Karpas-422 (cell line): Measurements from ENCODE around the gene LRRC8D. TPM values are rescaled to one million over a fixed set of nuclear protein-coding genes. Genes with fewer than 3 reads are reported as not detected.

Experiments
- DNase-seq: peaks from one replicate; pipeline ENCODE4 v3.0.0-alpha.2; 2015
- H2AFZ ChIP-seq: fragments of 200-600 bp; sonication (generic); 2 replicates; pipeline ENCODE4 v1.6.1; 2014; ENCODE audit warnings: antibody characterized with exemption, low read length, mixed read lengths
- H3K27ac ChIP-seq: fragments of 200-600 bp; sonication (generic); 2 replicates; pipeline ENCODE4 v1.5.1; 2014; ENCODE audit warnings: mild to moderate bottlenecking, low read length, moderate library complexity
- H3K27me3 ChIP-seq: fragments of 200-600 bp; sonication (generic); 2 replicates; pipeline ENCODE4 v1.6.1; 2014; ENCODE audit warnings: low read length, mixed read lengths
- H3K36me3 ChIP-seq: fragments of 200-600 bp; sonication (generic); 2 replicates; pipeline ENCODE4 v1.6.1; 2014; ENCODE audit warnings: low read length, mixed read lengths; ENCODE audit not compliant: insufficient read depth
- H3K4me1 ChIP-seq: fragments of 200-600 bp; sonication (generic); 2 replicates; pipeline ENCODE4 v1.6.1; 2014; ENCODE audit warnings: mild to moderate bottlenecking, low read length, mixed read lengths
- H3K4me2 ChIP-seq: fragments of 200-600 bp; sonication (generic); 2 replicates; pipeline ENCODE4 v1.6.1; 2014; ENCODE audit warnings: low read length, low read depth, mild to moderate bottlenecking; ENCODE audit not compliant: poor library complexity, severe bottlenecking
- H3K4me3 ChIP-seq: fragments of 200-600 bp; sonication (generic); 2 replicates; pipeline ENCODE4 v1.5.1; 2014; ENCODE audit warnings: mild to moderate bottlenecking, antibody characterized with exemption, low read length, mixed read lengths
- H3K79me2 ChIP-seq: fragments of 200-600 bp; sonication (generic); 2 replicates; pipeline ENCODE4 v1.6.1; 2014; ENCODE audit warnings: mild to moderate bottlenecking, low read length, mixed read lengths
- H3K9ac ChIP-seq: fragments of 200-600 bp; sonication (generic); 2 replicates; pipeline ENCODE4 v1.6.0; 2014; ENCODE audit warnings: low read length
- H3K9me2 ChIP-seq: fragments of 200-600 bp; sonication (generic), shearing (Covaris generic); replicated peaks from 2 replicates; pipeline ENCODE4 v1.6.0; 2014; ENCODE audit warnings: mild to moderate bottlenecking, low read length, moderate library complexity; ENCODE audit not compliant: insufficient read depth
- H3K9me3 ChIP-seq: fragments of 300-700, 200-600 bp; sonication (generic); 2 replicates; pipeline ENCODE4 v1.6.1; 2014; ENCODE audit warnings: low read length, mixed read lengths
- H4K20me1 ChIP-seq: fragments of 200-600 bp; sonication (generic); 2 replicates; pipeline ENCODE4 v1.6.1; 2014; ENCODE audit warnings: mild to moderate bottlenecking, antibody characterized with exemption, low read length, low read depth; ENCODE audit not compliant: insufficient read depth
- total RNA-seq: library from RNA; depleted of rRNA; stranded (reverse); fragments of >200 nt; shearing (Covaris generic); gene quantifications from 2 replicates; pipeline ENCODE4 v1.2.3, GENCODE V29; 2014; ENCODE audit warnings: low replicate concordance

Gene LRRC8D
- total RNA-seq, 1 experiment from 2014 or later: 48.9 TPM

DNA sequence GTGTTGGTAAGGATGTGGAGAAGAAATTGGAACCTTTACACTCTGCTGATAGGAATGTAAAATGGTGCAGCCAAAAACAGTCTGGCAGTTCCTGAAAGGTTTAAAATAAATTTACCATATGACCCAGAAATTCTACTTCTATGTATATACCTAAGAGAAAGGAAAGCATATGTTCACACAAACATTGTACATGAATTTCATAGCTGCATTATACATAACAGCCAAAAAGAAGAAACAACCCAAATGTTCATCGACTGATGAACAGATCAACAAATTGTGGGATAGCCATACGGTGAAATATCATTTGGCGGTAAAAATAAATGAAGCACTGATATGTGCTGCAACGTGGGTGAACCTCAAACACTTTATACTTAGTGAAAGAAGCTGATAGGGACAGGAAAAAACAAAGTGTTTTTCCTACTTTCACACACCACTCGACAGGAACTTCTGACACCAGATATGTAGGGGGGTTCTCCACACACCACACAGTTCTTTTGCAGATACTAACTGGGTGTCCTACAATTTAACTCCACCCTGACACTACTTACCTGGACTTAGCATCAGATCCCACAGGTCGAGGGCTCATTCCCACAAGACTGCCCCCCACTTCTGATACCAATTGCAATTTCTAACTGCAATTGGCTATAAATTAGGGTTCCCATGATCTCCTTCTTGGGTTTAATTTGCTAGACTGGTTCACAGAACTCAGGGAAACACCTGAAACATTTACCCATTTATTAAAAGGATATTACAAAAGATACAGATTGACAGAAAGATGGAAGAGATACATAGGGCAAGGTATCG is 138.2 kb downstream of the LRRC8D start:
- Histone ChIP-seq H3K4me1 (peaks cover 24% of the 10 kb centered on the region), H3K27ac (no peak overlapping the region), H2AFZ (no peak overlapping the region), H3K27me3 (no peaks in the 10 kb centered on the region), H3K9me2 (no peaks in the 10 kb centered on the region), H3K79me2 (no peaks in the 10 kb centered on the region), H3K9me3 (no peaks in the 10 kb centered on the region), H3K4me2 (no peak overlapping the region), H3K36me3 (no peaks in the 10 kb centered on the region), H3K9ac (no peak overlapping the region), H3K4me3 (no peak overlapping the region), H4K20me1 (no peaks in the 10 kb centered on the region)
- DNase-seq: no peak

DNA sequence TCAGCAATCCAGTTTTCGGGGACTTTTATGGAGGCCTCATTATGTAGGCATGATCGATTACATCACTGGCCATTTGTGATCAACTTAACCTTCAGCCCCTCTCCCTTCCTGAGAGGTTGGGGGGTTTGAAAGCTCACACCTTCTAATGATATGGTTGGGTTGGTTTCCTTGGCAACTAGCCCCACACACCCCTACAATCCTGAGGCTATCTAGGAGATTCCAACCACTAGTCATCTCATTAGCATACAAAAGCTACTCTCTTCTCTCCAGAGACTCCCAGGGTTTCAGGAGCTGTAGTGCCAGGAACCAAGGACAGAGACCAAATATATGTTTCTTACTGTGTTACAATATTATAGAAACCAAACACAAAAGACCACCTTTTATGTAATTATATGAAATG is 138.9 kb downstream of the LRRC8D start:
- H3K27me3 ChIP-seq: no peaks in the 10 kb centered on the region
- no peaks in the 10 kb centered on the region for H4K20me1 ChIP-seq
- H3K27ac ChIP-seq: no peak overlapping the region
- no peaks in the 10 kb centered on the region for H3K36me3 ChIP-seq
- no peaks in the 10 kb centered on the region for H3K79me2 ChIP-seq
- no peak overlapping the region for H3K9ac ChIP-seq
- H3K9me2 ChIP-seq: no peaks in the 10 kb centered on the region
- H3K4me3 ChIP-seq: no peak overlapping the region
- H3K4me1 ChIP-seq: peaks cover 24% of the 10 kb centered on the region
- H2AFZ ChIP-seq: no peak overlapping the region
- H3K4me2 ChIP-seq: no peak overlapping the region
- H3K9me3 ChIP-seq: no peaks in the 10 kb centered on the region
- DNase-seq: no peak

DNA sequence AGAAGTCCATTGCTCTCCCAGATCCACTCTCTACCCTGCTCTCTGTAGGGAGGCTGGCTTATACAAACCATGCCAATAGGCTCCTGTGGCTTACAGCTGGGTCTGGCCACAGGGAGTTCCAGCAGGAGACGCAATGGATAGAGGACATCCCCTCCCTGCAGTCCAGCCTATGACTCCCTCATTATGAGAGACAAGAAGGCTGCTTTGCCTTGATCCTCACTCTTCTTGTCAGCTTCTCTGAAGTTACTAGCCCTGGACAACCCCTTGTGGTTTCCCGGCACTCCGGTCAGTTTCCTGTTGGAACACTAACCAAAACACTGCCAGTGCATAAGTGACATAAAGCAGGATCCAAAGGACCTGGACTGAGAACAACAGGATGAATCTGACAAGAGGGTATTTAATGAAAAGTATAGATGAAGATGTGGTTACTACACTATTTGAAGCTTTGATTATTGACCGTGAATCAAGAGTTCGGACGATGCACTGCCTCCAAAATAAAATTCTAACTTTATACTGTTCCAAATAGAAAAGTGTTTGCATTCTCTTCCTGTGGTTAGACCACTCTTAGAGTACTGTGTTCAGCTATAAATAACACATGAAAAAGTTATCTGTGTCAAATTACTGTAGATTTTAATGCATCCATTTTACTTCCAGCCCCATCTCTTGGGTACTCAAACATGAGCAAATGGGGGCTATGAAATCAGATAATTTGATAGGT is 141.4 kb downstream of the LRRC8D start:
- Histone ChIP-seq H3K9ac (no peak overlapping the region), H3K27ac (no peak overlapping the region), H3K4me1 (peaks cover 20% of the 10 kb centered on the region), H3K9me2 (no peaks in the 10 kb centered on the region), H3K4me3 (no peak overlapping the region), H3K79me2 (no peaks in the 10 kb centered on the region), H3K9me3 (no peaks in the 10 kb centered on the region), H3K4me2 (peak overlapping the region; percentile 32), H2AFZ (no peak overlapping the region), H3K27me3 (no peaks in the 10 kb centered on the region), H4K20me1 (no peaks in the 10 kb centered on the region), H3K36me3 (no peaks in the 10 kb centered on the region)
- no peak for DNase-seq

DNA sequence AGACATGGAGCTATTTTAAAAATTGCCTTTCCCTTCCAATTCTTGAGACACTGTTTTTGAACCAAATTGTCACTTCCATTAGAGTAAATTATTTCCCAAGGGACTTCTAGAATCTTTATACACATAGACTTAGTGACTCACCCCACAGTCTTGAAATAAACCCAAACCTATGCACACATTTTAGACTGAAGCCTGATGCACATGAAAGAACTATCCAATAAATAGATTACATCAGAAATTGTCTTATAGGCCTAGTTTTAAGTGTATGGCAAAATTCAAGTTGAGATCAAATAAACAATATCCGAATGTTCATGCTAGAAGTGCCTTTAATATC is 141.9 kb downstream of the LRRC8D start:
- Histone ChIP-seq H3K9me3 (no peaks in the 10 kb centered on the region), H4K20me1 (no peaks in the 10 kb centered on the region), H3K4me3 (no peak overlapping the region), H3K79me2 (no peaks in the 10 kb centered on the region), H3K9me2 (no peaks in the 10 kb centered on the region), H3K4me1 (peaks cover 19% of the 10 kb centered on the region), H3K36me3 (no peaks in the 10 kb centered on the region), H3K27me3 (no peaks in the 10 kb centered on the region), H3K9ac (no peak overlapping the region), H3K4me2 (peak overlapping the region; percentile 32), H3K27ac (no peak overlapping the region), H2AFZ (no peak overlapping the region)
- DNase-seq: no peak

DNA sequence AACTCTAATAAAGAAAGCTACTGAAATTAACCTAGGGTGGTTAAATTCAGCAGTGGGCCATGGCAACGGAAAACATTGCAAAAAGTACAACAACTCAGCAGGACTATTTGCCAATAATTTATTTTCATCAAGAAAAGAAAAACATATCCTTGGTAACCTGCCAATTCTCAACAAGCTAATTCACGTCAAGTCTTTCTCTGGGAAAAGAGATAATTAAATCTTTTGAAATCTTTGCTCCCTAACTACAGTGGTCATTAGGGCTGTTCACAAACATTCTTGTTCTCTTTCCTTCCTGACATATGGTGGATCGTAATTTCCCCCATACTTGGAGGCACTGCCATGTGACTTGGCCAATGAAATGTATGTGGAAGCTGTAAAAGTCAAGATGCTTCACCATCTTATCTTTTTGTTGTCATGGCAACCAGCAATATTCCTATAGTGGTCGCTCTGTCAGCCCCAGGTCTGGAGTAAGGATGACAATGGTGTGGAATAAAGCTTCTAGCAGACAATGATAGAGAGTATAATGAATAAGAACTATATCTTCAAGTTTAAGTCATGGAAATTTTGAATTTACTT is 144.4 kb downstream of the LRRC8D start:
- Histone ChIP-seq H3K4me3 (no peak overlapping the region), H3K9ac (no peak overlapping the region), H4K20me1 (no peaks in the 10 kb centered on the region), H3K27me3 (no peaks in the 10 kb centered on the region), H3K9me2 (no peaks in the 10 kb centered on the region), H3K4me2 (no peak overlapping the region), H3K79me2 (no peaks in the 10 kb centered on the region), H3K36me3 (no peaks in the 10 kb centered on the region), H3K9me3 (no peaks in the 10 kb centered on the region), H3K4me1 (peaks cover 19% of the 10 kb centered on the region), H2AFZ (no peak overlapping the region), H3K27ac (no peak overlapping the region)
- no peak for DNase-seq

DNA sequence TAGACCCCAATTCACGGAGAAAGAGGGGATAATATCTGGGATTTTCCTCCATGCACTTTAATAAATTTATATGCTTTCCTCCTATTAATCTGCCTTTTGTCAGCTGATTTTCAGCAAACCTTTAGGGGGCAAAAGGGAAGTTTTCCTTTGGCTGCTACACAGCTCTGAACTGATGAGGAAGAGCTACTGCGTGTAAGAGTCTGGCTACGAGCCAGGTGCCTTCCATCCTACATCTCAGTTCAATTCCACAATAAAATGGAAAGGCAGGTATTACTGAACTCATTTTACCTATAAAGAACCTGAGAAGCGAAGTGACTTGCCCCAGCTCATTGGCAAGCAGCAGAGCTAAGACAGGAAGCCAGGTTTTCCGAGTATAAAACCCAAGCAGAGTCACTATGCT is 145.8 kb downstream of the LRRC8D start:
- Histone ChIP-seq H3K79me2 (no peaks in the 10 kb centered on the region), H3K4me2 (peak overlapping the region; percentile 33), H3K9me3 (no peaks in the 10 kb centered on the region), H3K9me2 (no peaks in the 10 kb centered on the region), H3K27me3 (no peaks in the 10 kb centered on the region), H3K27ac (no peak overlapping the region), H4K20me1 (no peaks in the 10 kb centered on the region), H3K36me3 (no peaks in the 10 kb centered on the region), H3K4me3 (no peak overlapping the region), H2AFZ (no peak overlapping the region; the same call in 1 of the 2 replicates), H3K4me1 (peaks cover 19% of the 10 kb centered on the region), H3K9ac (no peak overlapping the region)
- DNase-seq: no peak

DNA sequence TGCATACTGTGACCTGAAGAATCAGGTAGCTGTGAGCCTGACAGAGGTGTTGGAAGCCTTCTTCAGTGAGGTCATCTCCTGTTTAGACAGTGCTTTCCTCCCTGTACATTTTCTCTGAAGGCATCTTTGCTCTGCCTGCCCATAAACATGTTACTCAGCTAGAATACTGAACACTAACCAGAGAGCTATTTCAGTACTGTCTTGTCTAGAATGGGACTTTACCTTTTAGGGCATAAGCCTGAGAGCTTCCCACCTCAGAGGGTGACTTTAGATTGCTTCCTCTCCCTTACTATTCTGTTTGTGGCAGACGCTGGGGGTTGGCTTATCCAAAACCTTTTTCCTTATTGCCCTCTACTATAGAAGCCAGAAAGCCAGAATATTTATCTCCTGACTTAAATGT is 150.8 kb downstream of the LRRC8D start:
- no peak overlapping the region for H3K9ac ChIP-seq
- H4K20me1 ChIP-seq: no peaks in the 10 kb centered on the region
- H3K9me2 ChIP-seq: no peaks in the 10 kb centered on the region
- no peak overlapping the region for H3K4me2 ChIP-seq
- H3K36me3 ChIP-seq: no peaks in the 10 kb centered on the region
- H3K4me1 ChIP-seq: peaks cover 3% of the 10 kb centered on the region
- H3K79me2 ChIP-seq: no peaks in the 10 kb centered on the region
- no peak overlapping the region for H3K27ac ChIP-seq
- DNase-seq: no peak
- H3K4me3 ChIP-seq: no peak overlapping the region
- no peaks in the 10 kb centered on the region for H3K27me3 ChIP-seq
- H2AFZ ChIP-seq: no peak overlapping the region
- no peaks in the 10 kb centered on the region for H3K9me3 ChIP-seq

DNA sequence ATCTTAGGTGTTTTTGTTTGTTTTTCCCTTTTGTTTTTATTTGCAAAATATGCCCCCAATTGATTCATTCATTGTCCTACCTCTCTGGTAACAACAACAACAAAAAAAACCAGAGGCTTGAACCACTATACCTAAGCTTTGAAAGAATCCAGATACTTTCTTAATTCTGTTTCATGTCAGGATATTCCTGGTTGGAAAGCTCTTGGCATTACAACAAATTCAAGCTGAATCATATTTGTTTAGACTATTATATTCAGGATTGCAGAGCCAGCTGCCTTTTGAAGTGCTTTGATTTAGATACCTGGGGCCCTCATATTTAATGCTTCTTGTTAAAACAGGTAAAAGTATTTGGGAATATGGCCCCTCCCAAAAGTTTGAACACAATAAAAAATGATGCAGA is 151.2 kb downstream of the LRRC8D start:
- Histone ChIP-seq H3K27ac (no peak overlapping the region), H3K79me2 (no peaks in the 10 kb centered on the region), H3K4me1 (no peaks in the 10 kb centered on the region), H3K4me2 (no peak overlapping the region), H3K36me3 (no peaks in the 10 kb centered on the region), H3K4me3 (no peak overlapping the region), H3K9me3 (no peaks in the 10 kb centered on the region), H3K9ac (no peak overlapping the region), H4K20me1 (no peaks in the 10 kb centered on the region), H2AFZ (no peak overlapping the region), H3K9me2 (no peaks in the 10 kb centered on the region), H3K27me3 (no peaks in the 10 kb centered on the region)
- DNase-seq: no peak
